ENCODE measurements around the gene STAMBPL1. TPM values are rescaled to one million over a fixed set of nuclear protein-coding genes. Genes with fewer than 3 reads are reported as not detected.
"Not testable (repeated sequence)": the region's sequence is repeated elsewhere in the genome, so short reads cannot be mapped to it uniquely, and the experiment has no call there.

STAMBPL1 gene
- total RNA-seq, 2 experiments from 2014 or later = 39.7 to 45.4 TPM

DNA sequence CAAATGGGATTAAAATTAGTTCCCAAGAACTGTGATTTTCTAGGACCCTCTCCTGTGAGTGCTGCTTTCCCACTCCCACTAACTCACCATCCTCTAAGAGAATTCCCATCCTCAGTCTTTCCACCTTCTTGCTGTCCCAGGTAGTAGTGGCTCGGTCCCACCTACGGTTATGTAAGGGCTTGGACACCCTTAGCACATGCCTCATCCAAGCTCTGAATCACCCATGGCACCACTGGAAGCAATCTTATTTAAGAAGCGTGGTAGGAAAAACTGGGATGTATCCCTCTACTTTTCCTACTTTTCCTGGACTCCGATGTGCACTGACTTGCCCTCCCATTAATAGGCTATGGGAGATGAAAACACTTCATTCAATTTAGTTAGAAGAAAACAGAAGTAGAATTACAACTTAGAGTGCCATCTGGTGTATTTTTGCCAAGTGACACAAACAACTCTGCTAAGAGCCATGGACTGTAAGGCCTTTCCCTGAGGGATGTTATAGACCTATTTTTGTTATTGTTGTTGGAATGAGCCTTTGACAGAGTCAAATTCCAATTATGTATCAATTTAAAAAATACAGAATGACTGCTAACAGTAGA lies 14.7 kb upstream of the STAMBPL1 start:
- POLR2A ChIA-PET = no interaction called here
- CTCF ChIA-PET = no interaction called here
- DNase-seq = no peak
- no peak overlapping the region for H3K4me3 Mint-ChIP-seq
- no peak overlapping the region for H3K27ac Mint-ChIP-seq
- H3K27me3 Mint-ChIP-seq = peaks cover 11% of the 10 kb centered on the region
- no peaks in the 10 kb centered on the region for H3K36me3 Mint-ChIP-seq (ENCODE audit: low read depth)
- peaks cover 3% of the 10 kb centered on the region for H3K4me1 Mint-ChIP-seq
- no peaks in the 10 kb centered on the region for H3K9me3 Mint-ChIP-seq

DNA sequence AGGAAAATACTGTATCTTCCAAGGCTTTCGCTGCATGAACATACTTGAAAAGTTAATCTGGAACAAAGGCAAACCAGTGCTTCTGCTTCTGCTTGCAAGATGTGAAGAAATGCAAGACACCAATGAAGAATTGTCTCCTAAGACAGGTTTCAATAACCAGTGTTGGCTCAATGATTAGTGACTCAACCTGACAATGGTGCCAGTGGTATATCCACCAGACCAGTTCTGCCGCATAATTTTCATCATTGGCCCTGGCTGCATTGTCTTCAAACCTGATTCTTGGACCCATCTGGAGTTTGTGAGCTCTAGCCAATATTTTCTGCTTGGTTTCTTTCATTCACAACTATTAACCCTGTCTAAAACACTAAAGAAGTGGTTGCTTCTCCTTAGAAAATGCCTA lies 13.6 kb upstream of the STAMBPL1 start:
- POLR2A ChIA-PET = no interaction called here
- H3K27ac Mint-ChIP-seq = no peak overlapping the region
- peaks cover 2% of the 10 kb centered on the region for H3K36me3 Mint-ChIP-seq (ENCODE audit: low read depth)
- H3K9me3 Mint-ChIP-seq = no peaks in the 10 kb centered on the region
- peaks cover 3% of the 10 kb centered on the region for H3K4me1 Mint-ChIP-seq
- no peak overlapping the region for H3K4me3 Mint-ChIP-seq
- CTCF ChIA-PET = interaction anchor here (1.0 kb wide), 1 partner anchor 10 kb away, joined by 3 read pairs; no protein-coding TSS in a partner anchor
- no peak for DNase-seq
- peaks cover 13% of the 10 kb centered on the region for H3K27me3 Mint-ChIP-seq

DNA sequence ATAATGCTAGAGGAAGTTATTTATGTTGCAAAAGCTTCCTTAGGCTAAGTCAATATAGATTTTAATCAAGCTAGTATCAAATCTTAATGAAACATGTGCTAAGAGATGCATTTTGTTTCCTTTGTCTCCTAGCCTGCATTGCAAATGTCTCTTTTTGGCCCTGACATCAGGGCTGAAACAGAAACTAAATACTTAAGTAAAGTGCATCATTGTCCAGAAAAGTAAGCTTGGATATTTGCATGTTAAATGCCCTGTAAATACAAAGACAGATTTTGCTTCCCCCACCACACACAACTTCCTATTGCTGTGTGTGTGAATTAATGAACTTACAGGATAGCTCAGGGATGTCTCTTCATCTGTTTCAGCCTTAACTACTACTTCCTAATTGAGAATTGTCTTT lies 10.0 kb upstream of the STAMBPL1 start:
- Mint-ChIP-seq H3K4me1 (peaks cover 3% of the 10 kb centered on the region), H3K9me3 (no peaks in the 10 kb centered on the region), H3K36me3 (ENCODE audit: low read depth) (peaks cover 2% of the 10 kb centered on the region), H3K27ac (no peak overlapping the region), H3K27me3 (peaks cover 9% of the 10 kb centered on the region), H3K4me3 (no peak overlapping the region)
- POLR2A ChIA-PET = interaction anchor here (0.9 kb wide), 1 partner anchor 10 kb away, joined by 3 read pairs; no protein-coding TSS in a partner anchor
- CTCF ChIA-PET = interaction anchor here (0.7 to 1.4 kb wide), 7 partner anchors 8 to 148 kb away, joined by 3 to 6 read pairs (median 4); partner anchors contain the start of gene STAMBPL1
- no peak for DNase-seq

DNA sequence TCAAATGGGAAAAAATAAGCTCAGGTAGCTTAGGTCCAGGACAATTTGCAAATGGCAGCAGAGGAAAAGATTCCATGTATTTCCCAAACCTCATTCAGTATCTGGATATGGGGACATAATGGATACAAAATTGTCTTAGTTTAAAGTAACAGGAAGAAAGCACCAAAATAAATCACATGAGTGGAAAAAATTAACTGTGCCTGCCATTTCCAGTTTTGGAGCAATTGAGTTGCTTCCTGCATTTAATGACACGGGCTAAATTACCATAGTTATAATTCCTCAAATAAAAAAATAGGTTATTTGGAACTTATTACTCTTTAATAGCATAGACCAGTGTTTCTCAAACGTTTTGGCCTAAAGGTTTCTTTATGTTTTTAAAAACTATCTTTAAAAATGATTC lies 6.3 kb upstream of the STAMBPL1 start:
- ChIA-PET CTCF (no interaction called here), POLR2A (no interaction called here)
- Mint-ChIP-seq H3K4me1 (peaks cover 24% of the 10 kb centered on the region), H3K36me3 (ENCODE audit: low read depth) (peaks cover 8% of the 10 kb centered on the region), H3K27ac (no peak overlapping the region), H3K9me3 (peaks cover 15% of the 10 kb centered on the region), H3K27me3 (peaks cover 5% of the 10 kb centered on the region), H3K4me3 (no peak overlapping the region)
- no peak for DNase-seq

DNA sequence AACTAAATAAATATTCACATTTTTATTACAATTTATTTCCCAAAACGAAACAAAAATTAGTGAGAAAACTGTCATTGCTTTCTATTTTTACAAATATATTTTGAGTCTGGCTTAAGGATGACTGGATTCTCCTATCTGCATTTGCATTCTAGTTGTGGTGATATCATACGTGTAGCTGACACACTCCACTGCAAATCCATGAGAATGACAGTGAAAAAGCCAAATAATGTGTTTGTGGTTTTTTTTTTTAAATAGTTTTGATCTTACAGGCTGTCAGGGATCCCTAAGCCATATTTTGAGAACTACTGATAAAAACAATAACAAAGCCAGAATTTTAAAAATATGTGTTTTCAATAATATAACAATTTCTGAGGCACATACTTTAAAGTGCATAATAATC lies 5.8 kb upstream of the STAMBPL1 start:
- H3K27me3 Mint-ChIP-seq = peaks cover 5% of the 10 kb centered on the region
- POLR2A ChIA-PET = no interaction called here
- DNase-seq = no peak

DNA sequence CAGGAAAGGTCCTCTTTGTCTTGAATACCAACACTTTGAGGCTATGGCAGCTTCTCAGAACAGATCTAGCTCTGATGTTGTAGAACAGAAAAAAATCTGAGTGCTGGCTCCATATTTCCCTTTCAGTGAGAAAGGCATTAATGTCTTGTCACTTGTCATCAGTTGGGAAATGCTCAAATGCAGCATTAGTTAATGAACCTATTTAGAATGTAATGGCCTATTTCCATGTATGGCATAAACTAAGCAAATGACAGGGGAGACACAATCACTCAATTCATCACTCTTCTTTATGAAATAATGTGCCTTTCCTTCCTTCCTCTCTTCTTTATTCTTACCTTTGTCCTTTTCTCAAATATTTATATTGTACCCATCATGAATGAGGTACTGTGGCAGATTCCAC lies 5.0 kb upstream of the STAMBPL1 start:
- peaks cover 5% of the 10 kb centered on the region for H3K27me3 Mint-ChIP-seq
- H3K9me3 Mint-ChIP-seq = peaks cover 15% of the 10 kb centered on the region
- H3K36me3 Mint-ChIP-seq (ENCODE audit: low read depth) = peaks cover 8% of the 10 kb centered on the region
- no peak overlapping the region for H3K4me3 Mint-ChIP-seq
- H3K4me1 Mint-ChIP-seq = peaks cover 35% of the 10 kb centered on the region
- POLR2A ChIA-PET = no interaction called here
- no peak for DNase-seq
- no peak overlapping the region for H3K27ac Mint-ChIP-seq
- CTCF ChIA-PET = no interaction called here

More for the DNA sequence above, 5.8 kb upstream of the STAMBPL1 start:
- H3K4me1 Mint-ChIP-seq = peaks cover 29% of the 10 kb centered on the region
- H3K36me3 Mint-ChIP-seq (ENCODE audit: low read depth) = peaks cover 8% of the 10 kb centered on the region
- CTCF ChIA-PET = no interaction called here
- peaks cover 15% of the 10 kb centered on the region for H3K9me3 Mint-ChIP-seq
- no peak overlapping the region for H3K4me3 Mint-ChIP-seq
- H3K27ac Mint-ChIP-seq = no peak overlapping the region

DNA sequence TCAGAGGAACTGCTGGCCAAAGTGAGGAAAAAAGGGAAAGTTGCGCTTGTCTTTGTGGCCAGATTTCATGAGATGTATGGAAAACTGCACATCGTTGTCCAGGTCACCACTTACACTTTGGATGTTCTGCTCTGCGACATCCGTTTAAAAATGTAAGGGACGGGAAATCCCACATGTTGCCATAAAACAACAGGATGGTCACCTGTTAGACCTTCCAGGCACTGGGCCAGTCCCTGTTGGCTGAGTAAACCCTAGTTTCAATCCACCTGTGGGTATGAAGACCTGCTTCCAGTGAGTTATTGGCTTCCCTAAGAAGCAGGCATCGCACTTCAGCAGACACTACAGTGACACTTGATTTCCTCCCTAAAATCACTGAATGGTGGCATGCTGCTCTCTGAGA lies 2.7 kb upstream of the STAMBPL1 start:
- ChIA-PET POLR2A (interaction anchor here (0.7 kb wide), 1 partner anchor 43 kb away, joined by 3 read pairs; no protein-coding TSS in a partner anchor), CTCF (interaction anchor here (1.0 to 1.7 kb wide), 4 partner anchors 11 to 40 kb away, joined by 3 to 5 read pairs (median 3); no protein-coding TSS in a partner anchor)
- Mint-ChIP-seq H3K9me3 (peaks cover 15% of the 10 kb centered on the region), H3K4me1 (peaks cover 43% of the 10 kb centered on the region), H3K36me3 (ENCODE audit: low read depth) (peaks cover 17% of the 10 kb centered on the region), H3K4me3 (no peak overlapping the region), H3K27ac (no peak overlapping the region), H3K27me3 (peaks cover 2% of the 10 kb centered on the region)
- DNase-seq = no peak

DNA sequence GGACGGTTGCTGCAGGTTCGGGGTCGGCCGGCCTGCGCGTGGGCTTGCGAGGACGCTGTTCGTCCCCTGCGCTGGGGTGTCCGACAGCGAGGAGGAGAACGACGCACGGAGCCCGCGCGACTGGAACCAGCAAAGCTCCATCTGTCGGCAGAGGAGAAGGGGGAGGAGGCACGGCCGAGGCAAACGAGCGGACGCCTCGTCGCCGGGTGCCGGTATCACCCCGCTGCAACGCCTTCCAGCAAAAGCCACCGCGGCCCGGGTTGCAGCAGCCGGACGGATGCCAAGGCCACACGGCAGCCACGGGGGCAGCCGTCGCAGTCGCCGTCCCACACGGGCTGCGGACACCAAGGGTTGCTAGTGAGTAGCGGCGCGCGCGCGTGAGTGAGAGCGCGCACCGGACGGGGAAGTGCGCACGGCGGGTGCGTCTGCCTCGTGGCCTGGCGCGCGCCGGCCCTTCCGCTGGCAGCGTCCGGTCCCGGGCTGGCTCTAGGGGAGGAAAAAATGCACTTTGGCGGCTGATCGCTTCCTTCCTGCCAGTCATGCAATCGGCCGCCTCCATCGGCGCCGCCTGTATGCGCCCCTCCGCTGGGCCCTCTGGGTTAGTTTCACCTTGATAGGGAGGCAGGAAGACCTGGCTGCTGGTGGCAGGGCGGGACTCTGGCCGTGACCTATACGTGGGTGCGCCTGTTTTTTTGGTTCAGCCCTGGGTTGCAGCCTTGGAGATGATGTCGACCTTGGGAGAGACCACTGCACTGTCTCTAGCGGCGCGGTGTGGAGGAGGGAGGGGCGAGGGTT lies 434 bp downstream of the STAMBPL1 start:
- Mint-ChIP-seq H3K27ac (peak overlapping the region; percentile 96), H3K4me1 (peaks cover 75% of the 10 kb centered on the region), H3K27me3 (no peaks in the 10 kb centered on the region), H3K9me3 (peaks cover 15% of the 10 kb centered on the region), H3K36me3 (ENCODE audit: low read depth) (peaks cover 42% of the 10 kb centered on the region), H3K4me3 (peak overlapping the region; percentile 92)
- peak; percentile 81 for DNase-seq
- ChIA-PET POLR2A (no interaction called here), CTCF (interaction anchor here (1.2 to 1.5 kb wide), 5 partner anchors 10 to 44 kb away, joined by 3 to 7 read pairs (median 5); no protein-coding TSS in a partner anchor)

DNA sequence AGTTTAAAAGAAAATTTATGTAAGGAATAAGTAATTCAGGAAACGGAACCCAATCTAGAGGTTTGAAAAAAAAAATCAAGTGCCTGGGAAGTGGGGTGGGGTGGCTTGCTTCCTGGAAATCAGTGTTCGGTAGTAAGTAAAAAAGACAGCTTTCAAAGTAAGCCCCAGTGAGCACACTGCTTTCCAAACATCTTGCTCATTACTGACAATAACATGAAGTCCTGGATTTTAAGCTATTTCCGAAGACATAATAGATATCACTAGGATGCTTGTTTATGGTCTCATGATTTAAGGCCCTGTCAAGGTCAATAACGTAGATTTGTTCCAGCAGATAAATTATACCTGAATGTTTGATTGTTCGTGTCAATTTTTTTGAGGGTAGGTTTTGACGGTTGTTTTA lies 1.3 kb downstream of the STAMBPL1 start:
- no peak for DNase-seq
- CTCF ChIA-PET = interaction anchor here (0.6 to 1.0 kb wide), 2 partner anchors 76 to 117 kb away, joined by 3 read pairs; no protein-coding TSS in a partner anchor
- peaks cover 81% of the 10 kb centered on the region for H3K4me1 Mint-ChIP-seq
- POLR2A ChIA-PET = interaction anchor here (0.7 kb wide), 1 partner anchor 496 kb away, joined by 3 read pairs; no protein-coding TSS in a partner anchor
- H3K27me3 Mint-ChIP-seq = no peaks in the 10 kb centered on the region
- peak overlapping the region; percentile 92 for H3K4me3 Mint-ChIP-seq
- peaks cover 15% of the 10 kb centered on the region for H3K9me3 Mint-ChIP-seq
- peaks cover 44% of the 10 kb centered on the region for H3K36me3 Mint-ChIP-seq (ENCODE audit: low read depth)
- H3K27ac Mint-ChIP-seq = peak overlapping the region; percentile 96

DNA sequence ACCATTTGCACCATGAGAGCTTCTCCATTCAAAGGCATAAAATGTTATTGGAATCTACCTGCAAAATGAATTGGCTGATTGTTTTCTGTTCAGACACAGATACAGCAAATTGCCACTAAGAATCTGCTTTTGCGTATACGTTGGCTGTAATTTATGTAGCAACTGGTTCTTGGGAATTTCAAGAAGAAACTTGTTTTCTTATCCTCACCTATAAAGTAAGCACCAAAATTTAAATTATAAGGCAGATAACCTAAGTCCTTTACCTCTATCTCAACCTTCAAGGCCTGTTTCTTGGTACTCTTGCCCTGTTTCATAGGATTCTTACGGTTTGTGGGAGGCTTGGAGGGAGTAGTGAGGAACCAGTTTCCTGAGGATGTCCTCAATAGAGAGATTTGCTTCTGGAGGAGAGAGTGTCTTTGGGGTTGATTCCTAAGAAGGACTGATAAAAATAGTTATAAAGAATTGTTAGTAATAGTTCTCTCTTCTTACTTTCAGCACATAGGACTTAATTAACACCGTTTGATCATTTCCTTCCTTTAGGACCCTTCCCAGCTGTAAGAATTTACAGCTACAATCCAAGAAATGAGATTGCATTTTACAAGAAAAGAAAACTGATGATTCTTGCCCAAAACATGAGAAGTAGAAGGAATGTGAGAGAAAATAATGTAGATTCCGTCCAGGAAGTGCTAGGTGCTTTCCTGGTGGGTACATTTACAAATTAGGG lies 2.0 kb downstream of the STAMBPL1 start:
- H3K27ac Mint-ChIP-seq = peak overlapping the region; percentile 96
- ChIA-PET POLR2A (interaction anchor here (0.7 kb wide), 1 partner anchor 496 kb away, joined by 3 read pairs; no protein-coding TSS in a partner anchor), CTCF (interaction anchor here (0.6 to 1.3 kb wide), 3 partner anchors 13 to 116 kb away, joined by 3 read pairs; no protein-coding TSS in a partner anchor)
- peaks cover 81% of the 10 kb centered on the region for H3K4me1 Mint-ChIP-seq
- H3K27me3 Mint-ChIP-seq = no peaks in the 10 kb centered on the region
- peaks cover 9% of the 10 kb centered on the region for H3K9me3 Mint-ChIP-seq
- H3K4me3 Mint-ChIP-seq = peak overlapping the region; percentile 92
- no peak for DNase-seq
- peaks cover 44% of the 10 kb centered on the region for H3K36me3 Mint-ChIP-seq (ENCODE audit: low read depth)

DNA sequence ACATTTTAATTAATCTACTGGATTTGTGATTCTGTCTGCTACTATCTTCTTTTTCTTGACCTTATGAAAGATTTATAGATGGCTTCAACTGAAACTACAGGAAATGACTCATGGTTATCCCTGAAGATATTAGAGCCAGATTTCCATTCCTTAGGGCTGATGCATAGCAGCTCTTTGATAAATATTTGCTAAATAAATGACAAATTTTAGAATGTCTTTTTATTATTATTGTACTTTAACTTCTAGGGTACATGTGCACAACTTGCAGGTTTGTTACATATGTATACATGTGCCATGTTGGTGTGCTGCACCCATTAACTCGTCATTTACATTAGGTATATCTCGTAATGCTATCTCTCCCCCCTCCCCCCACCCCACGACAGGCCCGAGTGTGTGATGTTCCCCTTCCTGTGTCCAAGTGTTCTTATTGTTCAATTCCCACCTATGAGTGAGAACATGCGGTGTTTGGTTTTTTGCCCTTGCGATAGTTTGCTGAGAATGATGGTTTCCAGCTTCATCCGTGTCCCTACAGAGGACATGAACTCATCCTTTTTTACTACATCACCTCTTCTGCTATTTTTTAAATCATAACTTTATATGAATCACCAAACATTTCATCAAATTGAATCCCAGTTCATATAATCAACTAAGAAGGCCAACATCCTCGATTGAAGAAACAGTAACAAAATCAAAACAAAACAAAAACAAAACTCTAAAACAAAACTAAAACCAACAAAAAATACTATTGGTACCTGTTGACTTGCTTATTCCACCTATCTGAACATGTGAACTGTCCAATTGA lies 2.8 kb downstream of the STAMBPL1 start:
- H3K9me3 Mint-ChIP-seq, DNase-seq, H3K27me3 Mint-ChIP-seq, POLR2A ChIA-PET: not testable (repeated sequence)
- Mint-ChIP-seq H3K27ac (peak overlapping the region; percentile 73), H3K4me3 (peak overlapping the region; percentile 92), H3K36me3 (ENCODE audit: low read depth) (peaks cover 45% of the 10 kb centered on the region), H3K4me1 (peaks cover 76% of the 10 kb centered on the region)
- CTCF ChIA-PET = interaction anchor here (1.3 kb wide), 1 partner anchor 14 kb away, joined by 3 read pairs; no protein-coding TSS in a partner anchor

DNA sequence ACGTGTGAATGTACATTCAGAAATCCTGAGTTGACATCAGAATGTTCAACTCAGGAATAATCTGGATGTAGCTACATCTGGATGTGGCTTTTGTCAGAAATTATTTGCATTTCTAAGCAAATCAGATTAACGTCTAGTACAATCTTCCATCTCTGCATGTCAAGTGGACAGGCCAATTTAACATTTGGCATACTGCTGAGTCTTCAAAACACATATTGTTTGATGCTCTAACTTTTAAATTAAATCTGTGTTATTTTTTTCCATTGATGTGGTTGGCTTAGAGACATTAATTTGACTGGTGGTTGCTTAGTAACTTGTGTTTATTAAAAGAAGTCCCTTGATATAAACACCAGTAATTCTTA lies 3.4 kb downstream of the STAMBPL1 start:
- DNase-seq = no peak
- Mint-ChIP-seq H3K27ac (peak overlapping the region; percentile 46), H3K36me3 (ENCODE audit: low read depth) (peaks cover 47% of the 10 kb centered on the region), H3K9me3 (peaks cover 1% of the 10 kb centered on the region), H3K4me1 (peaks cover 76% of the 10 kb centered on the region), H3K27me3 (no peaks in the 10 kb centered on the region), H3K4me3 (peak overlapping the region; percentile 92)
- POLR2A ChIA-PET = no interaction called here
- CTCF ChIA-PET = interaction anchor here (1.3 kb wide), 1 partner anchor 14 kb away, joined by 3 read pairs; no protein-coding TSS in a partner anchor

All from activated CD4-positive, alpha-beta T cell treated with anti-CD3 and anti-CD28 coated beads, Interleukin-2, amount 10 ng/mL, durations not matched to agents 7 days and 5 days (primary cell).